GM21360 (cell line): ENCODE results near the gene RGS1.

ENCODE experiments used
- ATAC-seq: cut with Tn5 transposase; IDR thresholded peaks from one replicate; pipeline ENCODE4 v1.9.1; 2021; ENCODE audit warnings: mild to moderate bottlenecking, moderate library complexity; ENCODE audit not compliant: unreplicated experiment

RGS1 gene

GRCh38 chr1:192552760-192553191 is 22.8 kb upstream of the RGS1 start:
- ATAC-seq = peak; percentile 27

- ATAC-seq = no peak
Observed at GRCh38 chr1:192553741-192554140, 21.8 kb upstream of the RGS1 start.

DNA sequence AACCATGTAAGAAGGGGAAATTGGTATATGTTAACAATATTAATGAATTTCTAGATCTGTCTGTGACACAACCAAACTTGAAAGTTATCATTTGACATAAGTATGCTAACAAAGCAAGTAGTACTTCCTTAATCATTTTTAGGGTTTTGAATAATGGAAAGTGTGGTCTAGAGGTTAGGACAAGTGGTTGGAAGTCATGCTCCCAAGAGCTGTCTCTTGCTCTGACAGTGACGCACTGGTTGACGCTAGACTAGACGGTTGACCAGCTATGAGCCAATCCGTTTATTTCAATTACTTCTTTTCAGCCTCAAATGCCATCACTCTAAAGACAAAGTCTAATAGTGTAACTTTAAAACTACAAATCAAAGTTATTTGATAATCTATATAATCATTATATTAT is 20.7 kb upstream of the RGS1 start:
- no peak for ATAC-seq

GRCh38 chr1:192555399-192555798 is 20.2 kb upstream of the RGS1 start:
- no peak for ATAC-seq

DNA sequence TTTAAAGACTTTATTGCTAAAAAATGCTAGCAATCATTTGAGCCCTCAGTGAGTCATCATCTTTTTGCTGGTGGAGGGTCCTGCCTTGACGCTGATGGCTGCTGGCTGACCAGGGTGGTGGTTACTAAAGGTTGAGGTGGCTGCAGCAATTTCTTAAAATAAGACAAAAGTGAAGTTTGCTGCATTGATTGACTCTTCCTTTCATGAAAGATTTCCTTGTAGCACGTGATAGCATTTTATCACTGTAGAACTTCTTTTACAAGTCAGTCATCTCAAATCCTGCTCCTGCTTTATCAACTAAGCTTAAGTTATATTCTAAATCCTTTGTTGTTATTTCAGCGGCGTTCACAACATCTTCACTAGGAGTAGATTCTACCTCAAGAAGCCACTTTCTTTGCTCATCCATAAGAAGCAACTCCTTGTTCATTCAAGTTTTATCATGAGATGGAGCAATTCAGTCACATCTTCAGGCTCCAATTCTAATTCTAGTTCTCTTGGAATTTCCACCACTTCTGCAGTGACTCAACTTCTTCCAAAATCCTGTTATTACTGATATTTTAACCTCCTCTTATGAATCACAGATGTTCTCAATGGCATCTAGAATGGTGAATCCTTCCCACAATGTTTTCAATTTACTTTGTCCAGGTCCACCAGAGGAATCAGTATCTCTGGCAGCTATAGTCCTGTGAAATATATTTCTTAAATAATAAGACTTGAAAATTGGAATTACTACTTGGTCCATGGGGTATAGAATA is 17.6 kb upstream of the RGS1 start:
- no peak for ATAC-seq

GRCh38 chr1:192559115-192560006 is 16.2 kb upstream of the RGS1 start:
- peak; percentile 75 for ATAC-seq

DNA sequence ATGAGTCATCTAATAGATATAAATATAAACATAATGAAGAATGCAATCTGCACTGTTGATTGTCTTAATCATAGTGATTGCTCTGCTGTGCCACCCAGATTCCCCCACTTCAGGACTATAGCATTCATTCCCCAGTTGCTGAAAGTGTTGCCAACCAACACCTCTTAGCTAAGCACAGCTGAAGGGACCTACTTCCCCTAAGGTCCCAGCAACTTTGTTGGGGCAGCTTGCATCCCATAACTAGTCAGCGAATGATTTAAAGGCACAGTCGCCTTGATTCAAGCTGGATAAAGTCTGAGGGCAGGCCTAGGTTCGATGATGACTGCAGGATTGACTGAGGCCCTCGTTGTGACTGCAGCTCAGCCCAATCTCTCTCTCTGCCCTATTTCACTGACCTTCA is 14.3 kb upstream of the RGS1 start:
- no peak for ATAC-seq

DNA sequence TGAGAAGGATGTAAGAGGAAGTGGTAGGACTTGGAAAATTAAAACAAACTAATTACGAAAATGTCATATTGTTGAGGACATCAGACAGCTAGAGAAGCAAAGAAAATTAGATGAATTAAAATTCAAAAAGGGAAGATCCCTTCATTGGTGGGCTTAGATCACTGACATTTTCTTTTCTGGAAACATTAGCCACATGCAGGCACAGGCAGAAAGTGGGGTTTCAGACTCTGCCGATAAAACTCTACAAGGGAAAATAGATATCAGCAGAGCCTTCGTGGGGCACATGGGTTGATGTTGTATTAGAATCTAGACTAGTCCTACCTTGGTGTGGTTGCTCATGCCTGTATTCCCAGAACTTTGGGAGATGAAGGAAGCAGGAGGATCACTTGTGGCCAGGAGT is 12.4 kb upstream of the RGS1 start:
- no peak for ATAC-seq

- no peak for ATAC-seq
Observed at GRCh38 chr1:192564099-192564498, 11.5 kb upstream of the RGS1 start.

- no peak for ATAC-seq
Observed at GRCh38 chr1:192565946-192566345, 9.6 kb upstream of the RGS1 start.

GRCh38 chr1:192566657-192567056 is 8.9 kb upstream of the RGS1 start:
- no peak for ATAC-seq

DNA sequence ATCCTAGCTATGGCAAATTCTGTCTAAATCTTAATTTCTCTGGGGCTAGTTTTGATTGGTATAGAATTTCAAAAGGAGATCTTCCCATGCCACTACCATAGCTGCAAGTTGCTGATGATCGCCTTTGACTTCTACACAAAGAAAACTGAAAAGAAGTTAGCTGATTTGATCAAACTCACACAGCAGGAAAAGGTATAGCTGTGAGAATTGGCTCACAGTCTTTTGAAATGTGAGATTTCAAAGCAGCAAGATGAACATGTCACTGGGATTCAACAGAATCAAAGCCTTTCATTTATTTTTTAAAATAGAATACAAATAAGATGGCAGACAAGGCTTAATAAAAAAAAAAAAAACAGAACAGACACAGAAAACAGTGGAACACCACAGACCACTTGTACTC is 7.5 kb upstream of the RGS1 start:
- no peak for ATAC-seq

DNA sequence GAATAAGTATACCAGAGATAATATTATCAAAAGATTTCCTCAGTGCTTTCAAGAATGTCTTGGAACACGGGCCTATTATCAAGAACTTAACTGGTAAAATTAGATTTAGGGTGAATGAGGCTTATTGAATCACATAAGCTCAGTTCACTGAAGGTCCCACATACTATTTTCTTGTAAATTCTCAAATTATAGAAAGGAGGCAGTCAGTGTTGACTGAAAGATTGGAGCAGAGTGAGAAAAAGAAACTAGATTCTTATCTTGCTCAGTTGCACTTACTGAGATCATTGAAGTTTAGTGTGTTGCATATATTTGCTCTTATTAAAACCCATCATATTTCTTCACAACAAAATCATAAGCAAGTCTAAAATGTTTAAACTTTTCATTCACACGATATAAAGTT is 3.9 kb upstream of the RGS1 start:
- ATAC-seq = no peak

DNA sequence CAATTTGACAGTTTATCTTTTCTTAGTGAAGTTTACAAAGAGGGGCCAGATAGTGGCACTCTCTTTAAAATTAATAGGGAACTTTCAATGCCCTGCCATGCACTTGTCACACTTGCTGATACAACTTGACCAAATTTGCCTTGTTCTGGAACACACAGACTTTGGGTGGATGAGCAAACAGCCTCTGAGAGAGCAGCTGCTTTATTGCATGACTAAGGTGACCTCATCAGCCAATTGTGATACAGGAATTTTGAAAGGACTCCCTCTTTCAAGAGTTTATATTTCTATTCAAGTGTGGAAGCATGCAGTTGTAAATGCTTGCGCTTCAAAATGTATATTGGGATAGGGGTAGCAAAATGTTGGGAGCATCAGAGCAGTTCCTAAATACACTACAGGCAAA is 2.1 kb upstream of the RGS1 start:
- ATAC-seq = no peak

GRCh38 chr1:192574073-192574472 is 1.5 kb upstream of the RGS1 start:
- ATAC-seq = no peak

DNA sequence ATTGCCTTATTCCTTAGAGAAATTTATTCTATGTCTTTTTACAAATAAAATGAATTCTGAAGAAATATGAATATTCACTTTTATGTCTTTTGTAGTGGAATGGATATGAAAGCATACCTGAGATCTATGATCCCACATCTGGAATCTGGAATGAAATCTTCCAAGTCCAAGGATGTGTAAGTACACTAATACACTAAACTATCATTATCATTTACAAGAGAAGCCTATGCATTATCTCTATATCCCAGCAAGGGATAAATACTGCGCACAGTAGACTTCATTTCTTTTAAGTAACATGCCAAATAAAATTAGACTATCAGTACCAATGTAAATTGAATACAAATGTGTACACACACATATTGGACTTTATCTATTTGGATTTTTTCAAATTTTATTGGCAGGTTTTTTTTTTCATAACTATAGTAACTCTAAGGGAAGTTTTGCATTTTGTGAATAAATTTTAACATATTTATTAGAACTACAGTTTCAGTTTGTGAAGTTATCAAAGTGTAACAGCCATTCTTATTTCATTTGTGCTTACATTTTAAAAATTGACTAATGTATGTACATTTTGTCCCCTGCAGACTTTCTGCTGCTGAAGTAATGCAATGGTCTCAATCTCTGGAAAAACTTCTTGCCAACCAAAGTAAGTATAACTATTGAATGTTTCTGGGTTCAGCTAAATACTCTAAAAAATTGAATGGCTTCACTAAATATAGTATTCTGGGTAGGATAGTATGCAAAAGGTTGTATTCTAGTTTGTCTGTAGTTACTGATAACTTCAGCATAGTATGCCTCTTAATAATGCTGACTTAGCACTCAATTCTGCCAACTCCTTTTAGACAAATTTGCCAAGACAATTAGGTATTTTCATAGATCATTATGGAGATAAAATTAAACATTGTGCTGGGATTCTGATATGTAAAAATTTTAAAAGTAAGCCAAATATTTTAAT is 894 bp downstream of the RGS1 start:
- ATAC-seq = no peak

GRCh38 chr1:192577145-192578140 is 1.9 kb downstream of the RGS1 start:
- no peak for ATAC-seq

DNA sequence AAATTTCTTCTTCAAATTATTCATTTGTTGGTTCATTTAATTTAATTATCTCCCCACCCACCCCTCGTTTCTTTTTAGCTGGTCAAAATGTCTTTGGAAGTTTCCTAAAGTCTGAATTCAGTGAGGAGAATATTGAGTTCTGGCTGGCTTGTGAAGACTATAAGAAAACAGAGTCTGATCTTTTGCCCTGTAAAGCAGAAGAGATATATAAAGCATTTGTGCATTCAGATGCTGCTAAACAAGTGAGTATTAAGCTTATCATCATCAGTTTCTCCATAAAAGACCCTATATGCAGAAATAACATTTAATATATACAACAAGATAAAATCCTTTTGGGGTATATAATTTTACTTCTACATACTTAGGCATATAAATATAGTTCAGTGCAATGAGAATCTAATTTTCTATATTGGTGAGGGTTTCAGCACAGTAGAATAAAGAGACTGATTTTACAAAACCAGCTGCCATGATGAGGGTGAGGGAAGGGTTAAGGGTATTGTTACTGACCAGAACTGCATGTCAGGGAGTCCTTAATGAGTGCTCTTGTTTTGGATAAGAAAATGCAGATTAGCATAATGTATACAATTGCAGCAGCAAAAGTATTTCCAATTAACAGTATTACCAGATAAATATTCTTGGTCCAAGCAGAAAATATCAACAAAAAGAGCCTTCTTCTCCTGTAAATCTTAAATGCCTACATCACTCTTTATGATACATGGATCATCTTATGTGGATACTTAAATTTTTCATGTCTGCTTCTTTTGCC is 2.8 kb downstream of the RGS1 start:
- ATAC-seq = no peak
